HTERT RPE-1 (cell line): Measurements from ENCODE around the gene TUBGCP3.
"Not testable (repeated sequence)": the region's sequence is repeated elsewhere in the genome, so short reads cannot be mapped to it uniquely, and the experiment has no call there.

ENCODE experiments used
- in situ Hi-C: fragments of 300-500 bp; cut with MboI; formaldehyde crosslinking; loops from 4 replicates; pipeline ENCODE4 v1.14.3; 2020; ENCODE audit warnings: low sequenced_read_pairs

The TUBGCP3 gene

GRCh38 chr13:112487127-112487517, 100.8 kb downstream of the TUBGCP3 start:
- in situ Hi-C loops, result no loop called here

GRCh38 chr13:112486386-112487126, 101.4 kb downstream of the TUBGCP3 start:
- in situ Hi-C loops, result no loop called here

GRCh38 chr13:112485814-112486213, 102.1 kb downstream of the TUBGCP3 start:
- in situ Hi-C loops, result not testable (repeated sequence)

GRCh38 chr13:112483299-112483698, 104.7 kb downstream of the TUBGCP3 start:
- in situ Hi-C loops, result no loop called here

GRCh38 chr13:112481458-112481857, 106.5 kb downstream of the TUBGCP3 start:
- in situ Hi-C loops, result no loop called here

GRCh38 chr13:112479389-112479788, 108.6 kb downstream of the TUBGCP3 start:
- in situ Hi-C loops, result no loop called here

GRCh38 chr13:112477070-112477619, 110.8 kb downstream of the TUBGCP3 start:
- in situ Hi-C loops, result no loop called here

GRCh38 chr13:112475889-112476288, 112.1 kb downstream of the TUBGCP3 start:
- in situ Hi-C loops, result no loop called here

GRCh38 chr13:112474869-112475268, 113.1 kb downstream of the TUBGCP3 start:
- in situ Hi-C loops, result no loop called here

- in situ Hi-C loops, result no loop called here
These were observed 114.1 kb downstream of the TUBGCP3 start for GRCh38 chr13:112473818-112474217.

- in situ Hi-C loops, result no loop called here
These were observed 118.7 kb downstream of the TUBGCP3 start for GRCh38 chr13:112469071-112469745.

- in situ Hi-C loops, result no loop called here
These were observed 119.9 kb downstream of the TUBGCP3 start for GRCh38 chr13:112468069-112468468.

- in situ Hi-C loops, result no loop called here
These were observed 120.7 kb downstream of the TUBGCP3 start for GRCh38 chr13:112467236-112467635.

- in situ Hi-C loops, result no loop called here
These were observed 121.6 kb downstream of the TUBGCP3 start for GRCh38 chr13:112466132-112467058.

GRCh38 chr13:112465251-112466131, 122.5 kb downstream of the TUBGCP3 start:
- in situ Hi-C loops, result no loop called here

- in situ Hi-C loops, result no loop called here
These were observed 123.2 kb downstream of the TUBGCP3 start for GRCh38 chr13:112464720-112465119.

GRCh38 chr13:112462408-112462807, 125.5 kb downstream of the TUBGCP3 start:
- in situ Hi-C loops, result no loop called here

GRCh38 chr13:112457485-112457884, 130.5 kb downstream of the TUBGCP3 start:
- in situ Hi-C loops, result no loop called here

GRCh38 chr13:112457081-112457480, 130.9 kb downstream of the TUBGCP3 start:
- in situ Hi-C loops, result no loop called here
